GM21447 (cell line): ENCODE data around the gene DRGX.

Experiments
- ATAC-seq: cut with Tn5 transposase; IDR thresholded peaks from one replicate; pipeline ENCODE4 v1.9.1; 2021; ENCODE audit not compliant: unreplicated experiment

The DRGX gene

DNA sequence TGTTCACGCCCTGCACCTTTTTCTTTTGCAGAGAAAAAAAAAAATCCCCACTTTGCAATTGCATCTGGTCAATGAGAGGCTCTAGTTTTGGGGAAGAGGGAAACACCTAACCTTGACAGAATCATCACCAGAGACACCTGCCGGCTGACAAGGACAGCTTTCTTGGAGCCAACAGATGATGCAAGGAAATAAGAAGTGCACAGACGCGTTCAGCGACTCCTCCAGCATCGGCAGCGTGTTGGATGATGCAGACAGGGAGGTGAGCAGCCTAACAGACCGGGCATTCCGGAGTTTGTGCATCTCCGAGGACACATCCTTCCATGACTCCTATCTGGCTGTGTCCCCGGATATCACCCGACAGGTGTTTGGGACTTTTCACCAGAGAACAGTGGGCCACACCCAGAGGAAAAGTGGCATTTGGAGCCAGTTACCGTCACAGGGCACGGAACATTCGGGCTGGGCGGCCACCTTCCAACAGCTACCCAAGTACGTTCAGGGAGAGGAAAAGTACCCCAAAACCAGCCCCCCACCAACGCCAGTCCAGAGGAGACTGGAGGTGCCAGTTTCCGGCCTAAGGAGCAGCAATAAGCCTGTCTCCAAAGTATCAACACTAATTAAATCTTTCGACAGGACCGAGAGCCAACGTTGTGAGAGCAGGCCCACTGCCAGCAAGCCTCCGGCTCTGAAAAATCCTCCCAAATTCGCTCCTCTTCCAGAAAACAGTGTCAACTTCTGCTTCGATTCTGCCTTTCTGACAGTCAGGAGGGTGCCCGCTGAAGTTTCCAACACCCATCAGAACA is 73.3 kb downstream of the DRGX start:
- no peak for ATAC-seq

DNA sequence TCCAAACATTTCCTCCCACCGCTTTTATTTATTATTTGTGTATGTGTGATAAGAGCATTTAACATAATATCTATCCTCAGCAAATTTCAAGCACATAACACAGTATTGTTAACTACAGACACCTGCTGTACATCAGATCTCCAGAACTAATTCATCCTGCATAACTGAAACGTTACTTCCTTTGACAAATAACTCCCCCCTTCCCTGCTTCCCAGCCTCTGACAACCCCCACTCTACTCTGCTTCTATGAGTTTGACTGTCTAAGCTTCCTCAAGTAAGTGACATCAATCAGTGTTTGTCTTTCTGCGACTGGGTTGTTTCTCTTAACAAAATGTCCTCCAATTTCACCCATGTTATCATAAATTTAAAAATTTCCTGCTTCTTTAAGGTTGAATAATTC is 74.9 kb downstream of the DRGX start:
- no peak for ATAC-seq

DNA sequence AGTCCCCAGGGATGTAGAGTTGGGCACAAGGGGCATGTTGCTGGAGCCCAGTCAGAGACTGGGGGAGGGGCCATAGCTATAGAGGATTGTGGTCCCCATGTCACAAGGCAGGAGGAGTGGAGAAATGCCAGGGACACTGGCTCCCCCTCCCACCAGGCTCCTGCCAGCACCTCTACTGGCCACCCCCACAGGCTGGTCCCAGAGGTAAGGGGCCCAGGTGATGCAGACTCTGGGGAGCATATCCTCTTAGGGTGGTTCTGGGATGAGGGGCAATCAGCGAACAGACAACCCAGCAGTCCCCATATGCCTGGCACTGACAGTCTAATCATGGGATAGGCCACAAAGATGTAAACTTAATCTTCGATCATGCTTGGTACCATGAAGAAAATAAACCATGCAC is 75.7 kb downstream of the DRGX start:
- ATAC-seq = no peak

DNA sequence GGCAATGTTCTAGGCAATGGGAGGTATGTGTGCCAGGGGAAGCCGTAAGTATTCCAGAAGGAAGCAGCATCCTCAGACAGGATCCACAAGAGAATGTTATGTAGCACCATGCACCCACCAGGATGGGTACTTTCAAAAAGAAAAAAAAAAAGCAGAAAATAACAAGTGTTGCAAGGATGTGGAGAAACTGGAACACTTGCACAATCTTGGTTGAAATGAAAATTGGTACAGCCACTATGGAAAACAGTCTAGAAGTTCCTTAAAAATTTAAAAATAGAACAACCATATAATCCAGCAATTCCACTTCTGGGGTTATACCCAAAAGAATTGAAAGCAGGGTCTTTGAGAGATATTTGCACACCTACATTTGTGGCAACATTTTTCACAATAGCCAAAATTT is 76.7 kb downstream of the DRGX start:
- ATAC-seq = no peak

DNA sequence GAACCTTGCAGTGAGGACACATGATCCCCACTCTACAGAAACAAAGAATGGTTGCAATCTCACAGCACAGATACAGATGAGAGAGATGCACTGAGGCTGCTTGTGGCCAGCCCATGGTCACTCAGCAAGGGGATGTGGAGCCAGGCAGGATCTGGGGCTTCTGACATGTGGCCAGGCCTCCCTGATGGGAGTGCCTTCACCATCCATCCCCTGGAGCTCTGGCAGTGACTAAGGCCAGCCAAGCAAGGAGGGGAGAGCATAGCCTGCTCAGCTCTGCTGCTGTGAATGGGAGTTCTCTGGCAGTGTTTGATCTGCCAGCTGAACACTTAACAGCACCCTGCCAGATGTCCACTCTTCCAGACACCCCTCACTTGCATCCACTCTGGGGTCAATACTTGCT is 77.1 kb downstream of the DRGX start:
- ATAC-seq = no peak

DNA sequence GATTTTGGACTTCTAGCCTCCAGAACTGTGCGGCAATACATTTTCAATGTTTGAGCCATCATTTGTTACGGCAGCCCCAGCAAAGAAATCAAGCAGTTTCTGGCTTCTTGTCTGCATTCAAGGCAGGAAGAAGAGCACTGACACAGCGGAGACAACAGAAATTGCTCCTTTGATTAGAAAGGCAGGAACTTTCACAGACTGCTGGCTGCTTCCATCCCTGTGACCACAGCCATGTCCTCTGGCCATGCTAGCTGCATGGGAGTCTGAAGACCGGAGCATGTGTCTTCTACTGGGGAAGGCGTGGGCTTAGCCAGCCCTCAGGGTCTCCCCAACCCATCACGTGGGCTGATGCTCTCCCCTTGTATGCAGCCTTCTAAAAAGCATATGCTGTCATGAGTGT is 77.9 kb downstream of the DRGX start:
- ATAC-seq = no peak

DNA sequence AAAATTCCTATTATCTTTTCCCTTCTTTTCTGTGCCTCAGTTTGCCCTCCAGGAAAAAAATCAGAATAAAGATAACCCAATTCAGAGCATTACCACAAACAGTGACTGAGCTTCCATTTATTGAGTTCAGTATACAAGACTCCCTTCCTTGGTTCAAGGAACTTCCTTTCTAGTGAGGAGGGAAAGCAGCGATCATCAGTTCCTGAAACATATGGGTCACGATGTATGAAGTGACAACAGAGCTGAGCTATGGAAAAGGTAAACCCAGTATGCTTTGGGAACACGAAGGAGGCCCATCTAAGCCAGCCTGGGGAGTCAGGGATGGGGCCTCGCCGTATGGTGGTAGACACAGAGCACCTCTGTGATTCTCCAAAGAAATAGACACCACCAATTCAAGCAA is 81.1 kb downstream of the DRGX start:
- ATAC-seq = no peak
